Adrenal gland (tissue), 5 donors: Measurements from ENCODE around the gene WWTR1.

Source experiments
- POLR2A ChIP-seq, 2 donors: fragments of 450-650 bp; IDR thresholded peaks; one replicate each; pipeline ENCODE4 v1.6.1; 2017; ENCODE audit warnings: antibody characterized with exemption in 2 of 2, mild to moderate bottlenecking in 2 of 2, moderate library complexity in 1 of 2
- TF ChIP-seq, protein P1 (sequence below), 6 experiments: fragments of 450-650 bp in 4 of 6; fragments of 200-600 bp in 2 of 6; sonication (generic) in 1 of 6; IDR thresholded peaks; 1 replicate in 5 of 6; 2 replicates in 1 of 6; pipeline versions ENCODE4 v1.5.1 to v1.8.0; 2016 to 2021; ENCODE audit warnings: antibody characterized with exemption in 6 of 6, mild to moderate bottlenecking in 2 of 6, moderate library complexity in 1 of 6
- donor health status: DM: no; HTN: no; CAD: no.

DNA sequence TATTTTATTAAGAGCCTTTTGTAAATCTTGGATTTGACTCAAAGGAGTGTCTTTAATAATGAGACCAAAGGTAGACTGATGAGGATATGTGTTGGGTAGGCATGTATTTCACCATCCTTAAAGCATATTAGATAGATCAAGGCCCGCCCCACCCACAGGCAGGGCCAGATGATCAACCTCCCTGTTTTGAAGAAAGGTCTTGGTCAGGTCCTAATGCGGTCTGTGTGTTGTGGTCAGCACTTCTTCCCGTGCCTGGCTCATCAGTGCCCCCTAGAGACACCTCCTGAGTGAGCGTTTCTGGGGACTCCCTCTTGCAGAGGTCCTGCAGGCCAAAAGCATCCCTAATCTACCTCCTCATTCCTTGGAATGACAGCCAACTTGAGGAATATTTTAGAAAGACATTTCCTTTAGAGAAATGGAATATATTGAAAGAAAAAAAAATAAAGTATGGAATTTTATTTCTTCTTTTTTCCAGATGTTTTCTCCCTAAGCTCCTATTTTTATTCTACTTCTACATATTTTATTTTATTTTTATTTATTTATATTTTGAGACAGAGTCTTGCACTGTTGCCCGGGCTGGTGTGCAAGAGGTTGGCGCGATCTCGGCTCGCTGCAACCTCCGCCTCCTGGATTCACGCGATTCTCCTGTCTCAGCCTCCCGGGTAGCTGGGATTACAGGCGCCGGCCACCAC, 177.4 kb downstream of the WWTR1 start:
- no peak for TF ChIP-seq POLR2A (IDR thresholded peaks at IDR 0.05)
- TF ChIP-seq, protein P1, sequence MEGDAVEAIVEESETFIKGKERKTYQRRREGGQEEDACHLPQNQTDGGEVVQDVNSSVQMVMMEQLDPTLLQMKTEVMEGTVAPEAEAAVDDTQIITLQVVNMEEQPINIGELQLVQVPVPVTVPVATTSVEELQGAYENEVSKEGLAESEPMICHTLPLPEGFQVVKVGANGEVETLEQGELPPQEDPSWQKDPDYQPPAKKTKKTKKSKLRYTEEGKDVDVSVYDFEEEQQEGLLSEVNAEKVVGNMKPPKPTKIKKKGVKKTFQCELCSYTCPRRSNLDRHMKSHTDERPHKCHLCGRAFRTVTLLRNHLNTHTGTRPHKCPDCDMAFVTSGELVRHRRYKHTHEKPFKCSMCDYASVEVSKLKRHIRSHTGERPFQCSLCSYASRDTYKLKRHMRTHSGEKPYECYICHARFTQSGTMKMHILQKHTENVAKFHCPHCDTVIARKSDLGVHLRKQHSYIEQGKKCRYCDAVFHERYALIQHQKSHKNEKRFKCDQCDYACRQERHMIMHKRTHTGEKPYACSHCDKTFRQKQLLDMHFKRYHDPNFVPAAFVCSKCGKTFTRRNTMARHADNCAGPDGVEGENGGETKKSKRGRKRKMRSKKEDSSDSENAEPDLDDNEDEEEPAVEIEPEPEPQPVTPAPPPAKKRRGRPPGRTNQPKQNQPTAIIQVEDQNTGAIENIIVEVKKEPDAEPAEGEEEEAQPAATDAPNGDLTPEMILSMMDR (IDR thresholded peaks at IDR 0.05) = peak; percentile 52 to 87 (median 75)
